HEK293 (cell line): Measurements from ENCODE around the gene TRPM2.

ENCODE experiments used
- CTCF ChIA-PET: fragments of 350-600 bp; formaldehyde crosslinking; extraction: SDS; loops from one replicate; lab custom pipeline; 2021; ENCODE audit warnings: antibody characterized with exemption; lab: Yijun Ruan, JAX
- POLR2A ChIA-PET: fragments of 300-600 bp; formaldehyde crosslinking; extraction: SDS; loops from one replicate; lab custom pipeline; 2020; ENCODE audit warnings: antibody characterized with exemption, inconsistent platforms; lab: Yijun Ruan, JAX
- H3K27ac ChIP-seq: fragments of 200-500 bp; sonication (Bioruptor generic); 2 replicates; pipeline ENCODE4 v1.5.1; 2014; ENCODE audit warnings: low read depth, low read length, control low read depth, inconsistent platforms; ENCODE audit errors: extremely low read depth
- H3K36me3 ChIP-seq, 2 experiments: fragments of 200-500 bp in 1 of 2; sonication (Bioruptor generic) in 1 of 2; 1 replicate in 1 of 2; 2 replicates in 1 of 2; pipeline ENCODE4 v1.5.1; 2014 to 2017; ENCODE audit warnings: inconsistent platforms in 2 of 2, low read length in 2 of 2; ENCODE audit not compliant: control insufficient read depth in 2 of 2, insufficient read depth in 1 of 2
- H3K4me1 ChIP-seq: fragments of 200-500 bp; sonication (Bioruptor generic); 2 replicates; pipeline ENCODE4 v1.5.1; 2014; ENCODE audit warnings: mild to moderate bottlenecking, low read length, inconsistent platforms; ENCODE audit not compliant: control insufficient read depth, insufficient read depth
- H3K4me3 ChIP-seq: 2 replicates; pipeline ENCODE4 v1.5.1; 2011; ENCODE audit warnings: low read depth, mild to moderate bottlenecking, control low read depth, low read length, moderate library complexity
- H3K9me3 ChIP-seq: fragments of 200-500 bp; sonication (Bioruptor generic); 2 replicates; pipeline ENCODE4 v1.5.1; 2014; ENCODE audit warnings: low read depth, low read length, inconsistent platforms; ENCODE audit not compliant: control insufficient read depth, insufficient read depth
- FEZF1 ChIP-seq: fragments of 450-650 bp; formaldehyde crosslinking; IDR thresholded peaks from 2 replicates; pipeline ENCODE4 v1.5.1; 2016; ENCODE audit warnings: missing biosample characterization, missing genetic modification characterization
- GLI4 ChIP-seq: fragments of 450-650 bp; formaldehyde crosslinking; IDR thresholded peaks from 2 replicates; pipeline ENCODE4 v1.5.1; 2016; ENCODE audit warnings: missing biosample characterization, missing genetic modification characterization
- PRDM10 ChIP-seq: fragments of 450-650 bp; formaldehyde crosslinking; IDR thresholded peaks from 2 replicates; pipeline ENCODE4 v1.5.1; 2016; ENCODE audit warnings: missing biosample characterization, missing genetic modification characterization
- SETDB1 ChIP-seq: IDR thresholded peaks from one replicate; pipeline ENCODE4 v1.6.1; 2017; ENCODE audit warnings: mild to moderate bottlenecking, low read length, moderate library complexity, mixed read lengths; ENCODE audit not compliant: insufficient read length
- WT1 ChIP-seq: fragments of 450-650 bp; formaldehyde crosslinking; IDR thresholded peaks from 2 replicates; pipeline ENCODE4 v1.5.1; 2016; ENCODE audit warnings: missing biosample characterization, missing genetic modification characterization
- ZIC2 ChIP-seq: fragments of 450-650 bp; formaldehyde crosslinking; IDR thresholded peaks from 2 replicates; pipeline ENCODE4 v1.5.1; 2016; ENCODE audit warnings: missing biosample characterization, missing genetic modification characterization
- ZNF138 ChIP-seq: fragments of 450-650 bp; formaldehyde crosslinking; IDR thresholded peaks from 2 replicates; pipeline ENCODE4 v1.5.1; 2016; ENCODE audit warnings: missing biosample characterization, missing genetic modification characterization, borderline replicate concordance
- ZNF274 ChIP-seq, 2 experiments: fragments of 200-500 bp in 1 of 2; fragments of 450-650 bp in 1 of 2; sonication (Bioruptor generic) in 1 of 2; formaldehyde crosslinking in 1 of 2; IDR thresholded peaks; 2 replicates each; pipeline versions ENCODE4 v1.5.1 to v1.6.1; 2014 to 2016; ENCODE audit warnings: borderline replicate concordance in 1 of 2, inconsistent platforms in 1 of 2, low read length in 1 of 2, missing biosample characterization in 1 of 2, missing genetic modification characterization in 1 of 2
- ZNF416 ChIP-seq: fragments of 450-650 bp; formaldehyde crosslinking; IDR thresholded peaks from 2 replicates; pipeline ENCODE4 v1.5.1; 2016; ENCODE audit warnings: missing biosample characterization, missing genetic modification characterization
- ZNF449 ChIP-seq: fragments of 450-650 bp; formaldehyde crosslinking; IDR thresholded peaks from 2 replicates; pipeline ENCODE4 v1.5.1; 2017; ENCODE audit warnings: missing biosample characterization, mild to moderate bottlenecking, missing genetic modification characterization, moderate library complexity
- ZNF501 ChIP-seq: fragments of 450-650 bp; formaldehyde crosslinking; IDR thresholded peaks from 2 replicates; pipeline ENCODE4 v1.5.1; 2016; ENCODE audit warnings: missing biosample characterization, missing genetic modification characterization
- ZNF658 ChIP-seq: fragments of 450-650 bp; formaldehyde crosslinking; IDR thresholded peaks from 2 replicates; pipeline ENCODE4; 2016; ENCODE audit warnings: missing biosample characterization, missing genetic modification characterization
- ZSCAN23 ChIP-seq: fragments of 450-650 bp; formaldehyde crosslinking; IDR thresholded peaks from 2 replicates; pipeline ENCODE4 v1.5.1; 2016; ENCODE audit warnings: missing biosample characterization, missing genetic modification characterization

Gene TRPM2

GRCh38 chr21:44413566-44414290 is 60.3 kb downstream of the TRPM2 start:
- Histone ChIP-seq H3K4me1 (no peaks in the 10 kb centered on the region), H3K9me3 (no peaks in the 10 kb centered on the region), H3K36me3 (no peaks in the 10 kb centered on the region), H3K27ac (no peak overlapping the region), H3K4me3 (no peak overlapping the region)
- no peak for TF ChIP-seq GLI4 (tag by site-specific recombination)
- no peak for TF ChIP-seq ZNF416
- no peak for TF ChIP-seq ZNF658 (tag by site-specific recombination)
- no peak for TF ChIP-seq ZSCAN23 (tag by site-specific recombination)
- no peak for TF ChIP-seq ZNF501 (tag by site-specific recombination)
- no peak for TF ChIP-seq FEZF1 (tag by site-specific recombination)
- TF ChIP-seq WT1 (tag by site-specific recombination), result no peak
- TF ChIP-seq PRDM10 (tag by site-specific recombination), result no peak
- TF ChIP-seq ZNF138 (tag by site-specific recombination), result no peak
- no peak for TF ChIP-seq ZNF274 (IDR thresholded peaks at IDR 0.05; ENCODE audit: low read length)
- no peak for TF ChIP-seq ZNF274 (tag by site-specific recombination; IDR thresholded peaks at IDR 0.05; ENCODE audit: borderline replicate concordance)
- TF ChIP-seq ZNF449 (tag by site-specific recombination), result no peak
- ChIA-PET CTCF (no interaction called here), POLR2A (no interaction called here)

GRCh38 chr21:44414291-44415072 is 61.1 kb downstream of the TRPM2 start:
- CTCF ChIA-PET, result no interaction called here
- TF ChIP-seq SETDB1 (no peak), ZIC2 (tag by site-specific recombination) (peak; percentile 63)
- Histone ChIP-seq H3K4me1 (no peaks in the 10 kb centered on the region), H3K9me3 (no peaks in the 10 kb centered on the region), H3K4me3 (no peak overlapping the region), H3K36me3 (no peaks in the 10 kb centered on the region), H3K27ac (no peak overlapping the region)
- POLR2A ChIA-PET, result no interaction called here
